K562 (cell line): Measurements from ENCODE around the gene SCAMP3. TPM values are rescaled to one million over a fixed set of nuclear protein-coding genes. Genes with fewer than 3 reads are reported as not detected.

Experiments used
- ATAC-seq: fragments of 200-7000 bp; cut with Tn5 transposase; 3 replicates; pipeline ENCODE4 v1.9.1; 2020; ENCODE audit warnings: moderate library complexity
- BruUV-seq: library from RNA; stranded (reverse); fragments of 400-500 nt; replicated peaks from 2 replicates; lab custom pipeline; 2021; lab: Mats Ljungman, UMichigan
- CTCF ChIA-PET: fragments of 300-600 bp; formaldehyde crosslinking; extraction: SDS; loops from one replicate; lab custom pipeline; 2021; ENCODE audit warnings: low intra/inter-chr PET ratio; lab: Yijun Ruan, JAX
- POLR2A ChIA-PET: fragments of 300-600, 350-650 bp; sonication (Branson Sonifier 250); formaldehyde crosslinking; extraction: SDS; loops from one replicate; lab custom pipeline; 2021; ENCODE audit warnings: antibody characterized with exemption, inconsistent platforms; lab: Yijun Ruan, JAX
- DNase-seq, 4 experiments: peaks; one replicate each; pipeline versions ENCODE4 v3.0.0 to v3.0.0-alpha.2; 2011 to 2018; ENCODE audit warnings: low spot score in 3 of 4, mixed read lengths in 3 of 4; ENCODE audit errors: extremely low read depth in 1 of 4
- FAIRE-seq: peaks from 2 replicates; lab custom pipeline; 2011; peaks lifted over from hg19 to GRCh38; lab: Jason Lieb, UNC
- H2AFZ ChIP-seq: 2 replicates; pipeline ENCODE4 v1.6.0; 2011; ENCODE audit warnings: low read depth, low read length, control low read depth, inconsistent platforms
- H3K27ac ChIP-seq: fragments of 200-600 bp; 3 replicates; pipeline ENCODE4 v1.8.0; 2011; ENCODE audit warnings: low read depth, mild to moderate bottlenecking, control low read depth, inconsistent platforms, low read length, moderate library complexity, mixed read lengths; ENCODE audit errors: extremely low read depth
- H3K27me3 ChIP-seq, 2 experiments: fragments of 300-600 bp in 1 of 2; 2 replicates in 1 of 2; 3 replicates in 1 of 2; pipeline versions ENCODE4 v1.6.0 to v1.8.0; 2011; ENCODE audit warnings: inconsistent platforms in 2 of 2, low read length in 2 of 2, mild to moderate bottlenecking in 1 of 2, mixed read lengths in 1 of 2, moderate library complexity in 1 of 2; ENCODE audit not compliant: control insufficient read depth in 2 of 2, insufficient read depth in 2 of 2
- H3K36me3 ChIP-seq: fragments of 300-600 bp; 3 replicates; pipeline ENCODE4 v1.8.0; 2011; ENCODE audit warnings: mild to moderate bottlenecking, low read length, inconsistent platforms; ENCODE audit not compliant: control insufficient read depth, insufficient read depth
- H3K4me1 ChIP-seq, 2 experiments: fragments of 200-600 bp in 1 of 2; replicated peaks in 1 of 2; 2 replicates in 1 of 2; 3 replicates in 1 of 2; pipeline versions ENCODE4 v1.5.1 to v1.8.0; 2011; ENCODE audit warnings: inconsistent platforms in 2 of 2, low read length in 2 of 2, mild to moderate bottlenecking in 1 of 2, mixed read lengths in 1 of 2, moderate library complexity in 1 of 2; ENCODE audit not compliant: control insufficient read depth in 2 of 2, insufficient read depth in 2 of 2
- H3K4me2 ChIP-seq: 2 replicates; pipeline ENCODE4 v1.6.1; 2011; ENCODE audit warnings: low read length, control low read depth, inconsistent platforms, mixed read lengths; ENCODE audit not compliant: insufficient read depth
- H3K4me3 ChIP-seq: fragments of 200-600 bp; sonication (generic), shearing (Covaris generic); 2 replicates; pipeline ENCODE4 v1.5.1; 2016; ENCODE audit warnings: control low read depth, inconsistent platforms
- H3K79me2 ChIP-seq: fragments of 200-600 bp; 3 replicates; pipeline ENCODE4 v1.8.0; 2011; ENCODE audit warnings: low read length, inconsistent platforms; ENCODE audit not compliant: control insufficient read depth, insufficient read depth
- H3K9ac ChIP-seq, 2 experiments: 2 replicates each; pipeline versions ENCODE4 v1.6.0 to v1.6.1; 2011; ENCODE audit warnings: low read depth in 2 of 2, low read length in 2 of 2, control low read depth in 1 of 2, inconsistent platforms in 1 of 2, mild to moderate bottlenecking in 1 of 2, mixed read lengths in 1 of 2; ENCODE audit not compliant: insufficient read depth in 1 of 2
- H3K9me1 ChIP-seq: one replicate; pipeline ENCODE4 v1.6.0; 2011; ENCODE audit warnings: inconsistent platforms, mild to moderate bottlenecking, low read length, moderate library complexity; ENCODE audit not compliant: control insufficient read depth, insufficient read depth
- H3K9me3 ChIP-seq: replicated peaks from 2 replicates; pipeline ENCODE4 v1.5.1; 2011; ENCODE audit warnings: low read depth, low read length, inconsistent platforms; ENCODE audit not compliant: control insufficient read depth, insufficient read depth
- H4K20me1 ChIP-seq: replicated peaks from 2 replicates; pipeline ENCODE4 v1.6.1; 2011; ENCODE audit warnings: low read length, inconsistent platforms, mixed read lengths; ENCODE audit not compliant: control insufficient read depth, insufficient read depth
- CCNT2 ChIP-seq: IDR thresholded peaks from 2 replicates; pipeline ENCODE4 v1.6.1; 2011; ENCODE audit warnings: borderline replicate concordance, low read depth, mild to moderate bottlenecking, moderate library complexity, mixed read lengths, low read length; ENCODE audit not compliant: insufficient read length; ENCODE audit errors: extremely low read depth
- HMGN3 ChIP-seq: IDR thresholded peaks from 2 replicates; pipeline ENCODE4 v1.6.1; 2011; ENCODE audit warnings: borderline replicate concordance, low read depth, mild to moderate bottlenecking, mixed read lengths, low read length; ENCODE audit not compliant: insufficient read length; ENCODE audit errors: extremely low read depth
- PHTF2 ChIP-seq: fragments of 250-450 bp; sonication (Bioruptor Pico); IDR thresholded peaks from 2 replicates; pipeline ENCODE4 v1.5.0; 2021; ENCODE audit warnings: mild to moderate bottlenecking
- RBM39 ChIP-seq: fragments of 200-400 bp; formaldehyde crosslinking; optimal IDR thresholded peaks from 2 replicates; pipeline ENCODE3; 2018; ENCODE audit warnings: low read depth, low read length
- TBP ChIP-seq: optimal IDR thresholded peaks from 2 replicates; pipeline ENCODE3; 2011; ENCODE audit warnings: low read depth, low read length, improper control_type of control experiment
- TEAD4 ChIP-seq, 2 experiments: sonication (generic) in 1 of 2; formaldehyde crosslinking in 1 of 2; IDR thresholded peaks; 2 replicates each; pipeline versions ENCODE4 v1.6.1 to v1.8.0; 2012 to 2022; ENCODE audit warnings: borderline replicate concordance in 1 of 2, inconsistent platforms in 1 of 2, low read length in 1 of 2, mild to moderate bottlenecking in 1 of 2, missing genetic modification reagents in 1 of 2
- WGBS: fragments of 100-300 bp; shearing (Covaris generic); methylation state at CpG from one replicate; pipeline ENCODE4 v1.1.6; 2016; ENCODE audit warnings: low coverage, mixed read lengths; ENCODE audit not compliant: insufficient coverage; ENCODE audit errors: missing lambda C conversion rate; 5-methylcytosine and 5-hydroxymethylcytosine counted together
- in situ Hi-C: fragments of 300-500 bp; cut with MboI; formaldehyde crosslinking; loops from 4 replicates; pipeline ENCODE4 v1.15.0; 2018; ENCODE audit warnings: inconsistent platforms, mixed read lengths
- intact Hi-C: fragments of 100-400 bp; cut with micrococcal nuclease; formaldehyde crosslinking; loops from 2 replicates; pipeline ENCODE4 v1.14.2; 2022
- polyA plus RNA-seq, 8 experiments: library from polyadenylated mRNA; depleted of rRNA in 4 of 8; stranded (reverse) in 5 of 8; unstranded in 3 of 8; fragments of >200 nt; fragmentation: Nextera tagmentation in 2 of 8; fragmentation: Illumina TruSeq in 1 of 8; extraction: Ambion mirVana in 2 of 8; extraction: Trizol in 1 of 8; gene quantifications; 2 replicates each; pipeline versions ENCODE4 v1.2.1 to v1.2.3, GENCODE V29; 2011 to 2014; ENCODE audit warnings: inconsistent platforms in 1 of 8, missing spikeins in 1 of 8
- total RNA-seq, 7 experiments: library from RNA; depleted of rRNA in 6 of 7; stranded (reverse); fragments of >200 nt in 6 of 7; fragmentation: Illumina TruSeq in 2 of 7; extraction: Trizol in 2 of 7; gene quantifications; 2 replicates each; pipeline versions ENCODE4 v1.2.1 to v1.2.3, GENCODE V29; 2011 to 2021; ENCODE audit warnings: low replicate concordance in 1 of 7
- TF ChIP-seq, protein P1 (sequence below): fragments of 450-650 bp; formaldehyde crosslinking; IDR thresholded peaks from 2 replicates; pipeline ENCODE4 v1.4.0; 2020; ENCODE audit warnings: mild to moderate bottlenecking, mixed read lengths
- TF ChIP-seq, protein P2 (sequence below), 2 experiments: fragments of 450-650 bp in 1 of 2; sonication (generic) in 1 of 2; formaldehyde crosslinking in 1 of 2; IDR thresholded peaks in 1 of 2; conservative IDR thresholded peaks in 1 of 2; 2 replicates each; pipeline versions ENCODE4 v1.6.1 to v1.8.1; 2016 to 2023; ENCODE audit warnings: mild to moderate bottlenecking in 2 of 2, moderate library complexity in 2 of 2, inconsistent platforms in 1 of 2, missing genetic modification reagents in 1 of 2
- TF ChIP-seq, protein P3 (sequence below), 3 experiments: fragments of 200-800 bp in 1 of 3; fragments of 250-450 bp in 1 of 3; fragments of 450-650 bp in 1 of 3; sonication (Bioruptor Pico) in 1 of 3; sonication (Bioruptor generic) in 1 of 3; formaldehyde crosslinking in 1 of 3; IDR thresholded peaks; 2 replicates each; pipeline versions ENCODE4 v1.6.1 to v1.8.0; 2016 to 2022; ENCODE audit warnings: mild to moderate bottlenecking in 2 of 3, missing genetic modification characterization in 2 of 3, missing compliant biosample characterization in 1 of 3, moderate library complexity in 1 of 3
- TF ChIP-seq, protein P4 (sequence below): fragments of 250-450 bp; sonication (Bioruptor Pico); IDR thresholded peaks from 2 replicates; pipeline ENCODE4 v1.8.0; 2022; ENCODE audit warnings: moderate library complexity, mild to moderate bottlenecking, inconsistent platforms

The SCAMP3 gene
- total and polyA plus RNA-seq, 9 of the 15 experiments (the other 6 are each of a cell fraction or from before 2014, with no cell fraction given), result 14.2 to 131 (median 86.1) TPM

DNA sequence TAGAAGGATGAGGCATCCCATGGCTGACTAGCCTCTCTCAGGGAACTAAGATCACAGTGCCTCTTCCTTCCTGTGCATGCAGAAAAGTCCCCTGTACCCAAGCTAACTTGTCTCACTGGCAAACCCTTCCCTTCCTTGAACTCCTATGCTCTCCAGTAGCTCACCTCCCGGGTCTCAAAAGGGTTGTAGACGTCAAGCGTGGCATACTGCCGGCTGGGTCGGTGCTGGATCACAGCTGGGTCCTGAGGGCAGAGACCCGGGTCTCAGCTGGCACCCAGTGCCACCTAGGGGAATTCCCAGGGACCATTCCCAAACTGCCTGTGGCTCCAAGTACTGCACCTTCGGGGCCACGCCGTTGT lies 688 bp downstream of the SCAMP3 start:
- peaks cover 71% of the 10 kb centered on the region for H3K36me3 ChIP-seq
- H3K9me1 ChIP-seq, result no peaks in the 10 kb centered on the region
- H3K9ac ChIP-seq, result peak overlapping the region; percentile 83 to 97
- DNase-seq (peak in 1 of 4 experiments; percentile 30), ATAC-seq (peak; percentile 2; the same call in 1 of the 3 replicates), FAIRE-seq (no peak)
- H3K4me2 ChIP-seq, result peak overlapping the region; percentile 89
- H2AFZ ChIP-seq, result peak overlapping the region; percentile 75
- peak overlapping the region; percentile 64 for H3K27ac ChIP-seq
- no peaks in the 10 kb centered on the region for H3K9me3 ChIP-seq
- peaks cover 21% of the 10 kb centered on the region for H3K79me2 ChIP-seq
- ChIA-PET CTCF (no interaction called here), POLR2A (interaction anchor here (0.6 to 3.8 kb wide), 7 partner anchors 10 to 67 kb away, joined by 3 to 29 read pairs (median 4); partner anchors contain the start of gene CLK2)
- in situ Hi-C loops, result no loop called here
- 2% methylated on average over 9 of the region's 9 CpGs for WGBS
- no TSS peak for BruUV-seq
- peaks cover 7 to 23% of the 10 kb centered on the region in 2 experiments; a peak in 4 of 5 replicates for H3K4me1 ChIP-seq
- no peaks in the 10 kb centered on the region for H3K27me3 ChIP-seq
- H3K4me3 ChIP-seq, result peak overlapping the region; percentile 65
- intact Hi-C loops, result no loop called here
- H4K20me1 ChIP-seq, result no peaks in the 10 kb centered on the region
- TF ChIP-seq TEAD4 (IDR thresholded peaks at IDR 0.05; ENCODE audit: low read length), result no peak
- no peak for TF ChIP-seq TEAD4 (CRISPR knock-in tag; IDR thresholded peaks at IDR 0.05; ENCODE audit: borderline replicate concordance)
- no peak for TF ChIP-seq CCNT2
- peak; percentile 26 for TF ChIP-seq RBM39
- TF ChIP-seq, protein P1, sequence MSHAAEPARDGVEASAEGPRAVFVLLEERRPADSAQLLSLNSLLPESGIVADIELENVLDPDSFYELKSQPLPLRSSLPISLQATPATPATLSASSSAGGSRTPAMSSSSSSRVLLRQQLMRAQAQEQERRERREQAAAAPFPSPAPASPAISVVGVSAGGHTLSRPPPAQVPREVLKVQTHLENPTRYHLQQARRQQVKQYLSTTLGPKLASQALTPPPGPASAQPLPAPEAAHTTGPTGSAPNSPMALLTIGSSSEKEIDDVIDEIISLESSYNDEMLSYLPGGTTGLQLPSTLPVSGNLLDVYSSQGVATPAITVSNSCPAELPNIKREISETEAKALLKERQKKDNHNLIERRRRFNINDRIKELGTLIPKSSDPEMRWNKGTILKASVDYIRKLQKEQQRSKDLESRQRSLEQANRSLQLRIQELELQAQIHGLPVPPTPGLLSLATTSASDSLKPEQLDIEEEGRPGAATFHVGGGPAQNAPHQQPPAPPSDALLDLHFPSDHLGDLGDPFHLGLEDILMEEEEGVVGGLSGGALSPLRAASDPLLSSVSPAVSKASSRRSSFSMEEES, result no peak
- TF ChIP-seq, protein P2, sequence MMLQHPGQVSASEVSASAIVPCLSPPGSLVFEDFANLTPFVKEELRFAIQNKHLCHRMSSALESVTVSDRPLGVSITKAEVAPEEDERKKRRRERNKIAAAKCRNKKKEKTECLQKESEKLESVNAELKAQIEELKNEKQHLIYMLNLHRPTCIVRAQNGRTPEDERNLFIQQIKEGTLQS (IDR thresholded peaks at IDR 0.05), result no peak
- TF ChIP-seq, protein P2 (CRISPR knock-in tag; conservative IDR thresholded peaks at IDR 0.05), result 0 out of 2 replicates have a peak, but pooled peaks have one; percentile 23
- TF ChIP-seq TBP, result no peak
- TF ChIP-seq, protein P3, sequence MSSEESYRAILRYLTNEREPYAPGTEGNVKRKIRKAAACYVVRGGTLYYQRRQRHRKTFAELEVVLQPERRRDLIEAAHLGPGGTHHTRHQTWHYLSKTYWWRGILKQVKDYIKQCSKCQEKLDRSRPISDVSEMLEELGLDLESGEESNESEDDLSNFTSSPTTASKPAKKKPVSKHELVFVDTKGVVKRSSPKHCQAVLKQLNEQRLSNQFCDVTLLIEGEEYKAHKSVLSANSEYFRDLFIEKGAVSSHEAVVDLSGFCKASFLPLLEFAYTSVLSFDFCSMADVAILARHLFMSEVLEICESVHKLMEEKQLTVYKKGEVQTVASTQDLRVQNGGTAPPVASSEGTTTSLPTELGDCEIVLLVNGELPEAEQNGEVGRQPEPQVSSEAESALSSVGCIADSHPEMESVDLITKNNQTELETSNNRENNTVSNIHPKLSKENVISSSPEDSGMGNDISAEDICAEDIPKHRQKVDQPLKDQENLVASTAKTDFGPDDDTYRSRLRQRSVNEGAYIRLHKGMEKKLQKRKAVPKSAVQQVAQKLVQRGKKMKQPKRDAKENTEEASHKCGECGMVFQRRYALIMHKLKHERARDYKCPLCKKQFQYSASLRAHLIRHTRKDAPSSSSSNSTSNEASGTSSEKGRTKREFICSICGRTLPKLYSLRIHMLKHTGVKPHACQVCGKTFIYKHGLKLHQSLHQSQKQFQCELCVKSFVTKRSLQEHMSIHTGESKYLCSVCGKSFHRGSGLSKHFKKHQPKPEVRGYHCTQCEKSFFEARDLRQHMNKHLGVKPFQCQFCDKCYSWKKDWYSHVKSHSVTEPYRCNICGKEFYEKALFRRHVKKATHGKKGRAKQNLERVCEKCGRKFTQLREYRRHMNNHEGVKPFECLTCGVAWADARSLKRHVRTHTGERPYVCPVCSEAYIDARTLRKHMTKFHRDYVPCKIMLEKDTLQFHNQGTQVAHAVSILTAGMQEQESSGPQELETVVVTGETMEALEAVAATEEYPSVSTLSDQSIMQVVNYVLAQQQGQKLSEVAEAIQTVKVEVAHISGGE (CRISPR knock-in tag; IDR thresholded peaks at IDR 0.05), result peak in 1 of 3 experiments; percentile 46; a peak in 1 of 6 replicates
- no peak for TF ChIP-seq PHTF2 (CRISPR knock-in tag)
- no peak for TF ChIP-seq HMGN3
- TF ChIP-seq, protein P4, sequence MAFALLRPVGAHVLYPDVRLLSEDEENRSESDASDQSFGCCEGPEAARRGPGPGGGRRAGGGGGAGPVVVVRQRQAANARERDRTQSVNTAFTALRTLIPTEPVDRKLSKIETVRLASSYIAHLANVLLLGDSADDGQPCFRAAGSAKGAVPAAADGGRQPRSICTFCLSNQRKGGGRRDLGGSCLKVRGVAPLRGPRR, result no peak
